HG02759 (cell line): ENCODE data around the gene ZBED4.
A peak's percentile ranks its signal among the peaks of the same experiment; 100 is the strongest.

ENCODE experiments used
- ATAC-seq: cut with Tn5 transposase; IDR thresholded peaks from one replicate; pipeline ENCODE4 v1.9.1; 2021; ENCODE audit warnings: mild to moderate bottlenecking, moderate library complexity; ENCODE audit not compliant: unreplicated experiment

Gene ZBED4

GRCh38 chr22:49917974-49918910 lies 64.6 kb downstream of the ZBED4 start, which contains the start of the genes ALG12 and CRELD2:
ALG12 (minus strand) TSS chr22:49918438; CDS start chr22:49913765, 4,673 bp downstream.
CRELD2 (plus strand) TSS chr22:49918634; CDS start chr22:49918770, 136 bp downstream.
- peak; percentile 91 for ATAC-seq

- ATAC-seq = peak; percentile 4
These were observed 65.6 kb downstream of the ZBED4 start for GRCh38 chr22:49918911-49919881.

- ATAC-seq = no peak
These were observed 67.2 kb downstream of the ZBED4 start for GRCh38 chr22:49920859-49921258.

GRCh38 chr22:49921508-49922278 lies 68.0 kb downstream of the ZBED4 start:
- no peak for ATAC-seq

GRCh38 chr22:49922484-49922883 lies 68.8 kb downstream of the ZBED4 start:
- ATAC-seq = no peak

GRCh38 chr22:49922926-49923325 lies 69.3 kb downstream of the ZBED4 start:
- no peak for ATAC-seq

- no peak for ATAC-seq
These were observed 69.8 kb downstream of the ZBED4 start for GRCh38 chr22:49923445-49923844.

- ATAC-seq = no peak
These were observed 70.6 kb downstream of the ZBED4 start for GRCh38 chr22:49924113-49924833.

GRCh38 chr22:49925525-49926128 lies 72.0 kb downstream of the ZBED4 start:
- ATAC-seq = no peak

GRCh38 chr22:49926916-49927315 lies 73.3 kb downstream of the ZBED4 start:
- no peak for ATAC-seq

GRCh38 chr22:49927483-49928184 lies 74.0 kb downstream of the ZBED4 start:
- ATAC-seq = no peak

- ATAC-seq = no peak
These were observed 74.5 kb downstream of the ZBED4 start for GRCh38 chr22:49928185-49928495.

- no peak for ATAC-seq
These were observed 75.0 kb downstream of the ZBED4 start for GRCh38 chr22:49928555-49929210.

GRCh38 chr22:49929211-49929979 lies 75.8 kb downstream of the ZBED4 start:
- ATAC-seq = peak; percentile 42

GRCh38 chr22:49929994-49930575 lies 76.4 kb downstream of the ZBED4 start:
- ATAC-seq = no peak

GRCh38 chr22:49930596-49931412 lies 77.2 kb downstream of the ZBED4 start:
- no peak for ATAC-seq
